Breast epithelium (tissue), 4 donors: ENCODE measurements around the gene OTX2. TPM values are rescaled to one million over a fixed set of nuclear protein-coding genes. Genes with fewer than 3 reads are reported as not detected.

ENCODE experiments used
- DNase-seq, 2 donors: peaks; one replicate each; pipeline ENCODE4 v3.0.0-alpha.2; 2019; ENCODE audit warnings: low spot score in 2 of 2
- H3K27ac ChIP-seq, 2 donors: fragments of 200-600 bp; sonication (generic) in 1 of 2; one replicate each; pipeline ENCODE4 v1.5.1; 2016 to 2019; ENCODE audit warnings: mild to moderate bottlenecking in 1 of 2
- H3K27me3 ChIP-seq, 2 donors: fragments of 200-600 bp; sonication (generic) in 1 of 2; one replicate each; pipeline versions ENCODE4 v1.5.1 to v1.6.0; 2017 to 2019; ENCODE audit warnings: control low read depth in 1 of 2, mild to moderate bottlenecking in 1 of 2
- H3K36me3 ChIP-seq: fragments of 200-600 bp; one replicate; pipeline ENCODE4 v1.5.1; 2019
- H3K4me1 ChIP-seq, 2 donors: fragments of 200-600 bp; sonication (generic); one replicate each; pipeline ENCODE4 v1.5.1; 2016 to 2019; ENCODE audit warnings: control low read depth in 1 of 2
- H3K4me3 ChIP-seq, 3 donors: fragments of 200-600 bp; sonication (generic); 1 replicate in 2 of 3; 2 replicates in 1 of 3; pipeline ENCODE4 v1.5.1; 2016 to 2019; ENCODE audit warnings: mild to moderate bottlenecking in 3 of 3, moderate library complexity in 2 of 3
- H3K9me3 ChIP-seq, 2 donors: fragments of 200-600 bp; sonication (generic) in 1 of 2; one replicate each; pipeline ENCODE4 v1.5.1; 2016 to 2019; ENCODE audit warnings: control low read depth in 1 of 2
- CTCF ChIP-seq, 3 donors: fragments of 450-650 bp; IDR thresholded peaks; one replicate each; pipeline ENCODE4 v1.5.1; 2016 to 2017; ENCODE audit warnings: antibody characterized with exemption in 3 of 3, mild to moderate bottlenecking in 3 of 3, moderate library complexity in 3 of 3
- POLR2A ChIP-seq: fragments of 450-650 bp; IDR thresholded peaks from one replicate; pipeline ENCODE4 v1.6.1; 2016; ENCODE audit warnings: antibody characterized with exemption, mild to moderate bottlenecking, moderate library complexity
- POLR2AphosphoS5 ChIP-seq, 3 donors: sonication (generic); formaldehyde crosslinking; IDR thresholded peaks; one replicate each; pipeline ENCODE4 v1.6.1; 2017; ENCODE audit warnings: antibody characterized with exemption in 3 of 3
- intact Hi-C: fragments of 100-400 bp; cut with DNase I; formaldehyde crosslinking; loops from one replicate; pipeline ENCODE4 v1.15.1; 2023; ENCODE audit warnings: low total_unique reads
- total RNA-seq, 3 donors: library from RNA; depleted of rRNA; stranded (reverse); fragments of >200 nt; gene quantifications; one replicate each; pipeline ENCODE4 v1.1.0, GENCODE V29; 2016

The OTX2 gene
- total RNA-seq = not detected

DNA sequence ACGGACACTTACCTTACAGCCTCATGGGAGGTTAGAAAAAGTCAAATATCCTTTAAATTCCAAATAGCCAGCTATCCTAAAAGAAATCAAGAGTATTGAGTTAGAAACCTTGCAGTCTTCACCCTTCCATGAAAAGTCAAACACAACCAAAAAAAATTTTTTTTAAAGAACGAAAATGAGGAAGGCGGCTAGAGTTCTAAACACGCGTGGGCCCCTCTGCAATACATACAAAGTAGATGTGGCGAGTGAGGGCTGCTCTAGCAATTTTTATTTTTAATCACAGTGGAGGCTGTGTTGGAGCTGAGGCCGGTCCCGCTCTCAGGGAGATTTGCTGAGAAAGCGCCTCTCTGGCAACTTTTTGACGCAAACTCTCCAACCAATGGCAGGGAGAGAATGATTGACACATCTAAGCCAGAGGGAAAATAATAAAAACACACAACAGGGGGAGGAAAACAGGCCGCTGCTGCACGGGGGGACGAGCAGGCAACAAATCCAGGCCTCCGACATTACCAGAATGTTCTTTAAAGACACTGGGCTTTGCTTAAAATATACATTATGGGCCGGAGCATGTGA is at the start of gene OTX2:
Gene OTX2 (minus strand): TSS at position 333 of the 573 bp plus-strand sequence. CDS start 5,023 bp downstream, outside the sequence.
- Histone ChIP-seq H3K27ac (no peak within 1 kb of the TSS), H3K4me1 (no peaks in the 10 kb centered on the region), H3K4me3 (no peak within 1 kb of the TSS), H3K9me3 (no peaks in the 10 kb centered on the region), H3K27me3 (peaks cover 10 to 97% of the 10 kb centered on the region in 2 donors), H3K36me3 (no peaks in the 10 kb centered on the region)
- TF ChIP-seq POLR2AphosphoS5 (IDR thresholded peaks at IDR 0.05) = no peak
- TF ChIP-seq POLR2A = no peak
- no peak for TF ChIP-seq CTCF (IDR thresholded peaks at IDR 0.05)
- DNase-seq = no peak
- intact Hi-C loops = no loop called here

GRCh38 chr14:56858422-56858821 is 48.1 kb upstream of the OTX2 start:
- no peaks in the 10 kb centered on the region for H3K9me3 ChIP-seq
- H3K27me3 ChIP-seq = peaks cover 0 to 4% of the 10 kb centered on the region in 2 donors
- TF ChIP-seq POLR2A (no peak), POLR2AphosphoS5 (IDR thresholded peaks at IDR 0.05) (no peak)
- intact Hi-C loops = no loop called here
- no peaks in the 10 kb centered on the region for H3K4me1 ChIP-seq
- no peak for DNase-seq
- no peaks in the 10 kb centered on the region for H3K36me3 ChIP-seq
- H3K4me3 ChIP-seq = no peak overlapping the region
- no peak overlapping the region for H3K27ac ChIP-seq

DNA sequence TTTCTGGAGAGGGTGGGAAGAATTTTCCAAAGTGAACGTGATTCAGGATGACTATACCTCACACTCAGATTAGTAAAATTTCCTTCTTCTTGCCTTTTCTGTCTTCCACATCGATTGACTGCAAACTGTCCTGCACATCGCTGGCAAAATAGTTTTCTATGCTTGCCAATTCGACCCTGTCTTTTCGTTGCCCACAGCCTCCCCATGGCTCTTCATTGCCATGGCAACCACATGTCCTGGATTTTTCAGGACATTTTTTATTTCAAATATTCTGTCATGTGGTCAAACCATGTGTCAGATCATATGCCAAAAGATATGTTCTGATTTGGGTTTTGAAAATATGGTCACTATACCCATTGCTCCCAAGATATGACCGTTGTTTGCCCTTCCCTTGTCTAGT is 46.9 kb upstream of the OTX2 start:
- no peak overlapping the region for H3K4me3 ChIP-seq
- no peaks in the 10 kb centered on the region for H3K9me3 ChIP-seq
- H3K27me3 ChIP-seq = peaks cover 0 to 4% of the 10 kb centered on the region in 2 donors
- no peak overlapping the region for H3K27ac ChIP-seq
- intact Hi-C loops = no loop called here
- no peaks in the 10 kb centered on the region for H3K36me3 ChIP-seq
- no peaks in the 10 kb centered on the region for H3K4me1 ChIP-seq
- no peak for DNase-seq
- TF ChIP-seq POLR2A = no peak
- no peak for TF ChIP-seq POLR2AphosphoS5 (IDR thresholded peaks at IDR 0.05)
- no peak for TF ChIP-seq CTCF (IDR thresholded peaks at IDR 0.05)

GRCh38 chr14:56855891-56856461 is 45.7 kb upstream of the OTX2 start:
- H3K27me3 ChIP-seq = peaks cover 0 to 4% of the 10 kb centered on the region in 2 donors
- no peak for DNase-seq
- TF ChIP-seq CTCF (IDR thresholded peaks at IDR 0.05) (no peak), POLR2A (no peak), POLR2AphosphoS5 (IDR thresholded peaks at IDR 0.05) (no peak)
- H3K27ac ChIP-seq = no peak overlapping the region
- H3K9me3 ChIP-seq = no peaks in the 10 kb centered on the region
- H3K4me3 ChIP-seq = no peak overlapping the region
- no peaks in the 10 kb centered on the region for H3K4me1 ChIP-seq
- H3K36me3 ChIP-seq = no peaks in the 10 kb centered on the region
- intact Hi-C loops = no loop called here

DNA sequence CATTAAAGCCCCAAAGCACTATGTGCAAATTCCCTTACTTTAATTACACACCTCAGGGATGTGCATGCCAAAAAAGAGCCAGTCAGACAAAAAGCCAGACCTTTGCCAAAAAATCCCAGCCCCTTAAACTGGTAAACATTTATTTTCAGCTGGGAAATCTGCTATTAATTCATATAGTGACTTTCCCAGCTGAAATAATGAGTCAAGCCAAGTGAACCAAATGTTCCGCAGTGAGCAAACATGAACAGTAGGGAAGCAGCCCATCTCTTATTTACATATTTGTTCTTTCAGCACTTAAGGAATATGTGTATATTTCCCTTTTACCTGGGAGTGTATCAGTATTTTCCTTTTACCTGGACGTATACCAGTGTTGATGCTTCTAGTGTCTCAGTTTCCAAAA is 44.0 kb upstream of the OTX2 start:
- H3K36me3 ChIP-seq = no peaks in the 10 kb centered on the region
- no peaks in the 10 kb centered on the region for H3K4me1 ChIP-seq
- no peak overlapping the region for H3K27ac ChIP-seq
- intact Hi-C loops = no loop called here
- no peak overlapping the region for H3K4me3 ChIP-seq
- no peak for DNase-seq
- no peak for TF ChIP-seq CTCF (IDR thresholded peaks at IDR 0.05)
- no peak for TF ChIP-seq POLR2A
- no peak for TF ChIP-seq POLR2AphosphoS5 (IDR thresholded peaks at IDR 0.05)
- no peaks in the 10 kb centered on the region for H3K9me3 ChIP-seq
- peaks cover 0 to 4% of the 10 kb centered on the region in 2 donors for H3K27me3 ChIP-seq
